ENCODE results near the gene LPAR6.

Gene LPAR6

DNA sequence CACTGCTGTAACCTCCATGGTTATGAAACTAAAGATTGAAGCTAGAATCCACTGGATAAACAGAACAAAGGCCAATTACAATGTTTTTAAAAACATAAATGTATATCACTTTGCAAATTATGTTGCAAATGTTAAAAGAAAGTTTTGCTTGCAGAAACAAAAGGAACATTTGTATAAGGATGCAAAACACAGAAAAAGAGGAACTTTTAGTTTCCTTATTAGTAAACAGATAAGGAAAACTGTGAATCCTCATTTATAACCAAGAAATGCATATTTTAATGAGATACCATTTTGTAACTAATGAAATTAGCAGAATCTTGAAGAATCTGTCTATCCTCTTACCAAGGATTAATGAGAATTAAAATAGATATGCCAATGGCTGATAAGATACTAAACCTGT is 32.3 kb downstream of the LPAR6 start:
- in situ Hi-C loops (cut with MboI; ENCODE audit: low sequenced_read_pairs), result no loop called here

GRCh38 chr13:48377857-48378256 is 35.1 kb downstream of the LPAR6 start:
- in situ Hi-C loops (cut with MboI; ENCODE audit: low sequenced_read_pairs), result no loop called here

- in situ Hi-C loops (cut with MboI; ENCODE audit: low sequenced_read_pairs), result no loop called here
Observed at GRCh38 chr13:48370815-48371214, 42.1 kb downstream of the LPAR6 start.

- in situ Hi-C loops (cut with MboI; ENCODE audit: low sequenced_read_pairs), result no loop called here
Observed at GRCh38 chr13:48369988-48370387, 42.9 kb downstream of the LPAR6 start.

All from HL-60/S4 (cell line).